Nephron (organoid): Measurements from ENCODE around the gene KRTAP4-4.
"Not testable (repeated sequence)": the region's sequence is repeated elsewhere in the genome, so short reads cannot be mapped to it uniquely, and the experiment has no call there.

ENCODE experiments used
- H3K27ac Mint-ChIP-seq, 3 experiments: 2 replicates each; pipeline ENCODE4 v1.8.0; 2020; ENCODE audit warnings: mixed read lengths in 3 of 3, mild to moderate bottlenecking in 2 of 3, moderate library complexity in 1 of 3
- H3K27me3 Mint-ChIP-seq: 2 replicates; pipeline ENCODE4 v1.8.0; 2021; ENCODE audit warnings: low read depth, mild to moderate bottlenecking, moderate library complexity, mixed read lengths
- H3K36me3 Mint-ChIP-seq: 2 replicates; pipeline ENCODE4 v1.8.0; 2020; ENCODE audit warnings: low read depth, mixed read lengths
- H3K4me1 Mint-ChIP-seq: 2 replicates; pipeline ENCODE4 v1.8.0; 2020; ENCODE audit warnings: mixed read lengths
- H3K4me3 Mint-ChIP-seq, 3 experiments: 2 replicates each; pipeline ENCODE4 v1.8.0; 2020; ENCODE audit warnings: mild to moderate bottlenecking in 3 of 3, mixed read lengths in 3 of 3, moderate library complexity in 2 of 3
- H3K9me3 Mint-ChIP-seq: 2 replicates; pipeline ENCODE4 v1.8.0; 2020; ENCODE audit warnings: mixed read lengths
- TF ChIP-seq, protein P1 (sequence below), 3 experiments: fragments of 200-600 bp; sonication (generic); IDR thresholded peaks; one replicate each; pipeline ENCODE4 v1.5.0; 2021; ENCODE audit warnings: antibody characterized with exemption in 3 of 3; ENCODE audit not compliant: unreplicated experiment in 3 of 3

The KRTAP4-4 gene

DNA sequence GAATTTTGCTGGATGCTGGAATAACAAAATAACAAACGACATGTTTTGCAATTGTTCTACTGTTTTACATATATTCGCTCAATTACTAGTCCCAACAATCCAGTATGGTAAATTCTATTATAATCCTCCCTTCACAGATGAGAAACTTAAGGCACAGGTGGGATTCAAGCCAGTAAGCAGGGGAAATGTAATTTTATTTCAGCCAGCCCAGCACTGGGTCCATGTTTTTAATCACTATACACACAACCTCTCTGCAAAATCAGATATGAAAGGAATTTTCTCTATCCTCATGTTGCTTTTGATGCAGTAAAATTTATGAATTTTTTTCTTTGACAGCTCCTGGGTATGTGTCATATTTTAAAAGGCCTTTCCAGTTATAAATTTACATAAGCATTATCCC, 15.3 kb downstream of the KRTAP4-4 start:
- H3K4me3 Mint-ChIP-seq = no peak overlapping the region

GRCh38 chr17:41144846-41145245, 15.7 kb downstream of the KRTAP4-4 start:
- Mint-ChIP-seq H3K27ac (no peak overlapping the region), H3K36me3 (peaks cover under 1% of the 10 kb centered on the region), H3K4me3 (no peak overlapping the region), H3K27me3 (peaks cover 17% of the 10 kb centered on the region), H3K4me1 (no peaks in the 10 kb centered on the region), H3K9me3 (peaks cover 32% of the 10 kb centered on the region)
- TF ChIP-seq, protein P1, sequence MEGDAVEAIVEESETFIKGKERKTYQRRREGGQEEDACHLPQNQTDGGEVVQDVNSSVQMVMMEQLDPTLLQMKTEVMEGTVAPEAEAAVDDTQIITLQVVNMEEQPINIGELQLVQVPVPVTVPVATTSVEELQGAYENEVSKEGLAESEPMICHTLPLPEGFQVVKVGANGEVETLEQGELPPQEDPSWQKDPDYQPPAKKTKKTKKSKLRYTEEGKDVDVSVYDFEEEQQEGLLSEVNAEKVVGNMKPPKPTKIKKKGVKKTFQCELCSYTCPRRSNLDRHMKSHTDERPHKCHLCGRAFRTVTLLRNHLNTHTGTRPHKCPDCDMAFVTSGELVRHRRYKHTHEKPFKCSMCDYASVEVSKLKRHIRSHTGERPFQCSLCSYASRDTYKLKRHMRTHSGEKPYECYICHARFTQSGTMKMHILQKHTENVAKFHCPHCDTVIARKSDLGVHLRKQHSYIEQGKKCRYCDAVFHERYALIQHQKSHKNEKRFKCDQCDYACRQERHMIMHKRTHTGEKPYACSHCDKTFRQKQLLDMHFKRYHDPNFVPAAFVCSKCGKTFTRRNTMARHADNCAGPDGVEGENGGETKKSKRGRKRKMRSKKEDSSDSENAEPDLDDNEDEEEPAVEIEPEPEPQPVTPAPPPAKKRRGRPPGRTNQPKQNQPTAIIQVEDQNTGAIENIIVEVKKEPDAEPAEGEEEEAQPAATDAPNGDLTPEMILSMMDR (IDR thresholded peaks at IDR 0.05; ENCODE audit: unreplicated experiment in 3 of 3) = no peak

More for the DNA sequence above, 15.3 kb downstream of the KRTAP4-4 start:
- H3K9me3 Mint-ChIP-seq = peaks cover 32% of the 10 kb centered on the region
- TF ChIP-seq, protein P1 (IDR thresholded peaks at IDR 0.05; ENCODE audit: unreplicated experiment in 3 of 3) = no peak
- no peaks in the 10 kb centered on the region for H3K36me3 Mint-ChIP-seq
- peaks cover 17% of the 10 kb centered on the region for H3K27me3 Mint-ChIP-seq
- H3K27ac Mint-ChIP-seq = no peak overlapping the region
- no peaks in the 10 kb centered on the region for H3K4me1 Mint-ChIP-seq

GRCh38 chr17:41141361-41141760, 19.2 kb downstream of the KRTAP4-4 start:
- Mint-ChIP-seq H3K27me3 (peaks cover 4% of the 10 kb centered on the region), H3K27ac (no peak overlapping the region), H3K4me1 (no peaks in the 10 kb centered on the region), H3K36me3 (peaks cover 4% of the 10 kb centered on the region), H3K9me3 (peaks cover 44% of the 10 kb centered on the region), H3K4me3 (no peak overlapping the region)
- TF ChIP-seq, protein P1 (IDR thresholded peaks at IDR 0.05; ENCODE audit: unreplicated experiment in 3 of 3) = no peak

DNA sequence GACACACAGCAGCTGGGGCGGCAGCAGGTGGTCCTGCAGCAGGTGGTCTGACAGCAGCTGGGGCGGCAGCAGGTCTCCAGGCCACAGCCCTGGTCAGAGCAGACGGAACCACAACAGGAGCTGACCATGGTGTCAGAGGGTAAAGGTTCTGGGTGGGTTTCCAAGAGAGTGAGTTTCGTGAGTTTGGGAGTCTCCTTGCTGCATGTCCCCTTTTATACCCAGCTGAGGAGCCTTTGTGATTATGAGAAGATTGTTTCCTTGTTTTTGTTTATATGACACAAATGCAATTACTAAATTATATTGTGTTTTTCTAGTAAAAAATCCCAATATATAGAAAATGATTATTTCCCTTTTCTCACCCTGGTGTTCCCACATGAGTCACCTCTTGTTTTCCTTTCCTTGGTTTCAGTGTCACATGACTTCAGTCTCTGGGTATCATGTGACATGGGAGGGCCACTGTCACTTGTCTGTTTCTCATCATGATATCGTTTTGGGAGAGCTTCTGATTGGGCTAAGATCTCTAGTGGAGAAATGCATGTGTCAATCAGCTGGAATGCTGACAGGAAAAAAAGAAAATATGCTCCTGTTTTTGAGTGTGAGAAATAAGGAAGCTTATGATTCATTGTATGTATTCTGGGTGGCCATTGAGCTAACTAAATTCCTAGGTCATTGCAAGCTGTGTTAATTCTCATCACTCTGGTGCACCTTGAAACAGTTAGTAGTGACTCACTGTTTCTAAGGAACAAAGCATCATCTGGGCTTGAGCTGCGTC, 20.0 kb downstream of the KRTAP4-4 start, which contains the start of gene KRTAP4-6:
Gene KRTAP4-6, minus strand, starts transcription at position 185 of the 772 bp plus-strand sequence. Its CDS starts 57 bp downstream, at position 128.
- Mint-ChIP-seq H3K4me1 (no peaks in the 10 kb centered on the region), H3K36me3 (peaks cover 4% of the 10 kb centered on the region), H3K9me3 (peaks cover 44% of the 10 kb centered on the region), H3K27me3 (peaks cover 7% of the 10 kb centered on the region), H3K4me3 (no peak within 1 kb of the TSS), H3K27ac (no peak within 1 kb of the TSS)
- TF ChIP-seq, protein P1 (IDR thresholded peaks at IDR 0.05; ENCODE audit: unreplicated experiment in 3 of 3) = no peak

- H3K4me3 Mint-ChIP-seq, H3K4me1 Mint-ChIP-seq, H3K36me3 Mint-ChIP-seq, H3K27me3 Mint-ChIP-seq, H3K27ac Mint-ChIP-seq: not testable (repeated sequence)
- peaks cover 40% of the 10 kb centered on the region for H3K9me3 Mint-ChIP-seq
Observed at GRCh38 chr17:41139865-41140264, 20.7 kb downstream of the KRTAP4-4 start.

DNA sequence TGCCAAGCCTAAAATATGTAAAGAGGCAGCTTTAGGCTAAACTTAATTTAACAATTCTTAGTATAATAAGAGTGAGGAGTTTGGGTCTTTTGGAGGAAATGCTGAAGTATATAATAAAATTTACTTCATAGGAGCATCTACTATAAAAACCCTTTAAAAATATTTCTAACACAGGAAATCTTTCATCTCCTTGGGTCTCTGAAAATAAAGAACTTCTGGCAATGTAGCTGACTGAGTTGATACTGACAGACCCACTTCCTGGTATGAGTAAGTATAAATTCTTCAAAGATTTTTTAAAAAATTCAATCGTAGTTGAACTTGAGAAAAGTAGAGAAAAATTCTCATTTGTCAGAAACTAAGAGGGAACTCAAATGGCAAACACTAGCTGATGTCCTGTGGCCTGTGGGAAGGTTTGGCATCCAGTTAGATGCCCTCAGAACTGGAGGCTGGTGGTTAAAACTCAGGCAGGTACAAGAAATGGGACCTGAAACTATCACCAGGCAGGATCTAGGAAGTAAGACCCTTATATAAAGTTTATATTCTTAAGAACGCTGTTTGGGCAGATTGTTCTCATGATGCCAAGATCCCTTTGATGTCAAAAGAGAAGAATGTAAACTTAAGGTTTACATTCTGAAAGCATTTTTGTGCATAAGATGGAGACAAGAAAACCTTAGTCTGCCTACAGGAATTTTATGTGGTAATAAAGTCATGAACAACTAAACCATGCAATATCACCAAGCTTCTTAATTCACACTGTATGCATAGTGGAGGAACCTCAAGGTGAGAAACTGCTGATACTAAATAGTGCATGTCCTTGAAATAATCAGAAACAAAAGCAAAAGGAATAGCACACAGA, 26.4 kb downstream of the KRTAP4-4 start:
- H3K36me3 Mint-ChIP-seq = no peaks in the 10 kb centered on the region
- peaks cover 9% of the 10 kb centered on the region for H3K9me3 Mint-ChIP-seq
- H3K4me1 Mint-ChIP-seq = no peaks in the 10 kb centered on the region
- H3K4me3 Mint-ChIP-seq = no peak overlapping the region
- TF ChIP-seq, protein P1 (IDR thresholded peaks at IDR 0.05; ENCODE audit: unreplicated experiment in 3 of 3) = no peak
- H3K27ac Mint-ChIP-seq = no peak overlapping the region
- peaks cover 7% of the 10 kb centered on the region for H3K27me3 Mint-ChIP-seq
